Measurements from ENCODE around the gene BAG1.

GRCh38 chr9:33244137-33244784 is 20.2 kb downstream of the BAG1 start:
- TF ChIP-seq CTCF (IDR thresholded peaks at IDR 0.05), result no peak
- no peak for TF ChIP-seq POLR2A (IDR thresholded peaks at IDR 0.05)
